A549 (cell line): Measurements from ENCODE around the gene NFU1. TPM values are rescaled to one million over a fixed set of nuclear protein-coding genes. Genes with fewer than 3 reads are reported as not detected.
A peak's percentile ranks its signal among the peaks of the same experiment; 100 is the strongest.
"Not testable (repeated sequence)": the region's sequence is repeated elsewhere in the genome, so short reads cannot be mapped to it uniquely, and the experiment has no call there.

ENCODE experiments used
- ATAC-seq, 2 experiments: fragments of 200-7000 bp in 1 of 2; fragments of >200 bp in 1 of 2; cut with Nextera tagmentation in 1 of 2; cut with Tn5 transposase in 1 of 2; 3 replicates each; pipeline versions ENCODE4 v1.8.0 to v1.9.1; 2018 to 2020; ENCODE audit warnings: mild to moderate bottlenecking in 1 of 2, moderate library complexity in 1 of 2
- CTCF ChIA-PET: fragments of 300-600 bp; sonication (Branson Sonifier 250); formaldehyde crosslinking; extraction: SDS; loops from one replicate; lab custom pipeline; 2021; ENCODE audit warnings: antibody characterized with exemption, inconsistent platforms; lab: Yijun Ruan, JAX
- POLR2A ChIA-PET: fragments of 350-600 bp; formaldehyde crosslinking; extraction: SDS; loops from one replicate; lab custom pipeline; 2021; ENCODE audit warnings: antibody characterized with exemption, inconsistent platforms; lab: Yijun Ruan, JAX
- DNase-seq, 2 experiments: peaks; one replicate each; pipeline versions ENCODE4 v3.0.0 to v3.0.0-alpha.2; 2011 to 2016; ENCODE audit warnings: low read depth in 1 of 2, low spot score in 1 of 2
- FAIRE-seq: peaks from 2 replicates; lab custom pipeline; 2011; peaks lifted over from hg19 to GRCh38; lab: Jason Lieb, UNC
- H3K27ac ChIP-seq, 2 experiments: fragments of >200 bp; sonication (Bioruptor Twin); formaldehyde crosslinking; 3 replicates each; pipeline ENCODE4 v1.5.1; 2016 to 2017
- H3K4me1 ChIP-seq: fragments of >200 bp; sonication (Bioruptor Twin); formaldehyde crosslinking; 3 replicates; pipeline ENCODE4 v1.6.1; 2016
- H3K4me2 ChIP-seq: fragments of >200 bp; sonication (Bioruptor Twin); formaldehyde crosslinking; 3 replicates; pipeline ENCODE4 v1.6.1; 2016
- H3K4me3 ChIP-seq: fragments of >200 bp; sonication (Bioruptor Twin); formaldehyde crosslinking; 3 replicates; pipeline ENCODE4 v1.5.1; 2016
- H3K9me3 ChIP-seq: fragments of >200 bp; sonication (Bioruptor Twin); formaldehyde crosslinking; 3 replicates; pipeline ENCODE4 v1.6.1; 2016
- ATOH8 ChIP-seq: fragments of 250-450 bp; sonication (Bioruptor Pico); IDR thresholded peaks from 2 replicates; pipeline ENCODE4 v1.5.0; 2020; ENCODE audit warnings: low read depth, mild to moderate bottlenecking, moderate library complexity
- CBX2 ChIP-seq: fragments of 200-600 bp; sonication (generic); IDR thresholded peaks from 2 replicates; pipeline ENCODE4 v1.6.1; 2016; ENCODE audit warnings: low read depth, mild to moderate bottlenecking, borderline replicate concordance
- CEBPB ChIP-seq, 2 experiments: fragments of >200 bp in 1 of 2; sonication (Bioruptor Twin) in 1 of 2; formaldehyde crosslinking in 1 of 2; IDR thresholded peaks; 2 replicates each; pipeline ENCODE4 v1.6.1; 2012 to 2016
- CHD4 ChIP-seq: fragments of 200-600 bp; sonication (generic); IDR thresholded peaks from 2 replicates; pipeline ENCODE4 v1.6.1; 2016; ENCODE audit warnings: antibody characterized with exemption, mild to moderate bottlenecking, borderline replicate concordance
- EP300 ChIP-seq, 2 experiments: fragments of >200 bp; sonication (Bioruptor Twin); formaldehyde crosslinking; IDR thresholded peaks; 2 replicates in 1 of 2; 3 replicates in 1 of 2; pipeline ENCODE4 v1.6.1; 2016 to 2017
- ESRRA ChIP-seq: fragments of 150-350 bp; IDR thresholded peaks from 2 replicates; pipeline ENCODE4 v1.6.1; 2014; ENCODE audit warnings: mild to moderate bottlenecking, low read length, borderline replicate concordance
- FOSL2 ChIP-seq, 2 experiments: fragments of 450-650 bp in 1 of 2; fragments of >200 bp in 1 of 2; sonication (Bioruptor Twin) in 1 of 2; formaldehyde crosslinking; IDR thresholded peaks; 2 replicates each; pipeline versions ENCODE4 v1.5.0 to v1.6.1; 2016 to 2020; ENCODE audit warnings: mild to moderate bottlenecking in 1 of 2, moderate library complexity in 1 of 2
- HDAC2 ChIP-seq: fragments of 200-600 bp; sonication (generic); IDR thresholded peaks from 2 replicates; pipeline ENCODE4 v1.6.1; 2016
- HEYL ChIP-seq: fragments of 250-450 bp; sonication (Bioruptor Pico); IDR thresholded peaks from 2 replicates; pipeline ENCODE4 v1.8.0; 2021; ENCODE audit warnings: mild to moderate bottlenecking, moderate library complexity
- HMGXB4 ChIP-seq: fragments of 250-450 bp; sonication (Bioruptor Pico); IDR thresholded peaks from 2 replicates; pipeline ENCODE4 v1.5.0; 2021; ENCODE audit warnings: mild to moderate bottlenecking, moderate library complexity, borderline replicate concordance
- JUN ChIP-seq, 2 experiments: fragments of >200 bp; sonication (Bioruptor Twin); formaldehyde crosslinking; IDR thresholded peaks; 2 replicates in 1 of 2; 3 replicates in 1 of 2; pipeline ENCODE4 v1.6.1; 2016 to 2017
- MAFK ChIP-seq: fragments of 450-650 bp; IDR thresholded peaks from 2 replicates; pipeline ENCODE4 v1.6.1; 2014; ENCODE audit not compliant: partially characterized antibody
- MAX ChIP-seq: IDR thresholded peaks from 2 replicates; pipeline ENCODE4 v1.6.1; 2012
- NPAS2 ChIP-seq: fragments of 250-450 bp; sonication (Bioruptor Pico); IDR thresholded peaks from 2 replicates; pipeline ENCODE4 v1.8.0; 2022; ENCODE audit warnings: mild to moderate bottlenecking, moderate library complexity, borderline replicate concordance
- PBX3 ChIP-seq: IDR thresholded peaks from 2 replicates; pipeline ENCODE4 v1.6.1; 2012
- POLR2AphosphoS2 ChIP-seq: conservative IDR thresholded peaks from 2 replicates; pipeline ENCODE4 v1.6.1; 2012; ENCODE audit warnings: low read length, improper control_type of control experiment, inconsistent platforms
- RFX5 ChIP-seq: fragments of 450-650 bp; IDR thresholded peaks from 2 replicates; pipeline ENCODE4 v1.7.1; 2014; ENCODE audit warnings: antibody characterized with exemption, mild to moderate bottlenecking, moderate library complexity
- SREBF2 ChIP-seq: fragments of 450-650 bp; IDR thresholded peaks from 2 replicates; pipeline ENCODE4 v1.6.1; 2014; ENCODE audit warnings: mild to moderate bottlenecking, moderate library complexity
- USF2 ChIP-seq: fragments of 450-650 bp; IDR thresholded peaks from 2 replicates; pipeline ENCODE4 v1.6.1; 2014; ENCODE audit warnings: antibody characterized with exemption
- ZFP36 ChIP-seq: fragments of 450-650 bp; IDR thresholded peaks from 2 replicates; pipeline ENCODE4 v1.6.1; 2014; ENCODE audit warnings: borderline replicate concordance; ENCODE audit not compliant: partially characterized antibody
- ZSCAN20 ChIP-seq: fragments of 250-450 bp; sonication (Bioruptor Pico); IDR thresholded peaks from 2 replicates; pipeline ENCODE4 v1.8.0; 2022; ENCODE audit warnings: mild to moderate bottlenecking, moderate library complexity
- WGBS: methylation state at CpG from one replicate; pipeline ENCODE4 v1.1.6; 2017; ENCODE audit errors: missing lambda C conversion rate; 5-methylcytosine and 5-hydroxymethylcytosine counted together
- polyA plus RNA-seq, 4 experiments: library from polyadenylated mRNA; depleted of rRNA in 3 of 4; stranded (reverse); fragments of >200 nt; fragmentation: RNase III in 1 of 4; extraction: RNeasy Plus Mini Kit Qiagen cat#74134 plus additional on column Dnase treatment in 1 of 4; gene quantifications; 2 replicates in 3 of 4; 3 replicates in 1 of 4; pipeline ENCODE4 v1.2.3, GENCODE V29; 2011 to 2017

Gene NFU1
- polyA plus RNA-seq, 2 of the 4 experiments (the other 2 are of a cell fraction) = 61.4 to 99.2 TPM

- H3K4me3 ChIP-seq = no peak overlapping the region
- ChIA-PET POLR2A (no interaction called here), CTCF (interaction anchor here (1.3 kb wide), 1 partner anchor 8 kb away, joined by 3 read pairs; no protein-coding TSS in a partner anchor)
- no peaks in the 10 kb centered on the region for H3K9me3 ChIP-seq
- ATAC-seq (no peak), DNase-seq (no peak), FAIRE-seq (no peak)
- no peak overlapping the region for H3K4me2 ChIP-seq
- WGBS = 84% methylated on average over 5 of the region's 5 CpGs
- H3K4me1 ChIP-seq = peaks cover 9% of the 10 kb centered on the region
- TF ChIP-seq CHD4 (no peak), HMGXB4 (no peak), USF2 (no peak), CEBPB (IDR thresholded peaks at IDR 0.05) (no peak), NPAS2 (CRISPR knock-in tag) (no peak), MAFK (no peak), FOSL2 (IDR thresholded peaks at IDR 0.05) (no peak), FOSL2 (CRISPR knock-in tag; IDR thresholded peaks at IDR 0.05) (no peak), MAX (no peak), ESRRA (no peak), POLR2AphosphoS2 (no peak), JUN (IDR thresholded peaks at IDR 0.05) (no peak), PBX3 (no peak), RFX5 (no peak), ZSCAN20 (CRISPR knock-in tag) (no peak), CBX2 (no peak)
- no peak overlapping the region for H3K27ac ChIP-seq
Measured at GRCh38 chr2:69356471-69356870, 80.8 kb downstream of the NFU1 start.

- peak in 1 of 2 experiments; percentile 56; a peak in 2 of 4 replicates for TF ChIP-seq CEBPB (IDR thresholded peaks at IDR 0.05)
- CTCF ChIA-PET = interaction anchor here (1.2 to 2.3 kb wide), 2 partner anchors 17 to 21 kb away, joined by 3 to 5 read pairs; no protein-coding TSS in a partner anchor
- H3K9me3 ChIP-seq, H3K4me1 ChIP-seq, POLR2A ChIA-PET, ATAC-seq, DNase-seq, H3K4me2 ChIP-seq, H3K27ac ChIP-seq, FAIRE-seq, H3K4me3 ChIP-seq: not testable (repeated sequence)
- WGBS = 72% methylated on average over 3 of the region's 3 CpGs
Measured at GRCh38 chr2:69354976-69355375, 82.3 kb downstream of the NFU1 start.

- H3K4me1 ChIP-seq = peaks cover 9% of the 10 kb centered on the region
- WGBS = 88% methylated on average over 5 of the region's 5 CpGs
- ATAC-seq = no peak
- TF ChIP-seq SREBF2 (no peak), EP300 (IDR thresholded peaks at IDR 0.05) (no peak), CBX2 (no peak), HEYL (CRISPR knock-in tag) (no peak), HDAC2 (no peak), ZFP36 (no peak), FOSL2 (IDR thresholded peaks at IDR 0.05) (no peak), FOSL2 (CRISPR knock-in tag; IDR thresholded peaks at IDR 0.05) (no peak), ATOH8 (CRISPR knock-in tag) (no peak), PBX3 (no peak)
- no peak overlapping the region for H3K4me3 ChIP-seq
- H3K9me3 ChIP-seq = no peaks in the 10 kb centered on the region
- no peak for FAIRE-seq
- ChIA-PET CTCF (interaction anchor here (0.8 to 2.3 kb wide), 3 partner anchors 9 to 44 kb away, joined by 3 to 5 read pairs (median 5); no protein-coding TSS in a partner anchor), POLR2A (no interaction called here)
- no peak for DNase-seq
- H3K4me2 ChIP-seq = no peak overlapping the region
- no peak overlapping the region for H3K27ac ChIP-seq
Measured at GRCh38 chr2:69353360-69353759, 83.9 kb downstream of the NFU1 start.
